Spinal cord (tissue), 10 donors: Measurements from ENCODE around the gene EEF2KMT. TPM values are rescaled to one million over a fixed set of nuclear protein-coding genes. Genes with fewer than 3 reads are reported as not detected.

Experiments
- DNase-seq, 6 donors: peaks; one replicate each; pipeline versions ENCODE4 v3.0.0 to v3.0.0-alpha.2; 2013 to 2015; ENCODE audit warnings: low spot score in 6 of 6, low read depth in 4 of 6
- H3K27ac ChIP-seq: one replicate; pipeline ENCODE4 v1.5.1; 2013; ENCODE audit warnings: low read depth, low read length, control low read depth
- H3K27me3 ChIP-seq: one replicate; pipeline ENCODE4 v1.6.1; 2013; ENCODE audit warnings: low read length; ENCODE audit not compliant: control insufficient read depth, insufficient read depth
- H3K36me3 ChIP-seq: one replicate; pipeline ENCODE4 v1.6.1; 2013; ENCODE audit warnings: low read length; ENCODE audit not compliant: control insufficient read depth, insufficient read depth
- H3K4me1 ChIP-seq: one replicate; pipeline ENCODE4 v1.6.1; 2013; ENCODE audit warnings: low read length; ENCODE audit not compliant: control insufficient read depth, insufficient read depth
- H3K4me3 ChIP-seq: one replicate; pipeline ENCODE4 v1.5.1; 2013; ENCODE audit warnings: low read depth, low read length, control low read depth
- H3K9me3 ChIP-seq: one replicate; pipeline ENCODE4 v1.6.1; 2013; ENCODE audit warnings: low read length; ENCODE audit not compliant: control insufficient read depth, insufficient read depth
- WGBS: methylation state at CpG from one replicate; pipeline ENCODE4 v1.1.5; 2013; ENCODE audit warnings: missing lambda C conversion rate; ENCODE audit not compliant: insufficient coverage; 5-methylcytosine and 5-hydroxymethylcytosine counted together
- polyA plus RNA-seq, 2 donors: library from polyadenylated mRNA; unstranded; fragments of 120-200 nt; gene quantifications; one replicate each; pipeline ENCODE4 v1.2.1, GENCODE V29; 2013; ENCODE audit not compliant: insufficient read length in 2 of 2
- total RNA-seq, 2 donors: library from RNA; depleted of rRNA in 1 of 2; stranded (reverse); fragments of 120-200 nt in 1 of 2; fragments of >200 nt in 1 of 2; gene quantifications; one replicate each; pipeline versions ENCODE4 v1.2.3 to v1.2.4, GENCODE V29; 2013 to 2014
- donor health status: healthy.

The EEF2KMT gene
- total and polyA plus RNA-seq, 4 donors, result 6.7 to 15.3 (median 11.5) TPM

DNA sequence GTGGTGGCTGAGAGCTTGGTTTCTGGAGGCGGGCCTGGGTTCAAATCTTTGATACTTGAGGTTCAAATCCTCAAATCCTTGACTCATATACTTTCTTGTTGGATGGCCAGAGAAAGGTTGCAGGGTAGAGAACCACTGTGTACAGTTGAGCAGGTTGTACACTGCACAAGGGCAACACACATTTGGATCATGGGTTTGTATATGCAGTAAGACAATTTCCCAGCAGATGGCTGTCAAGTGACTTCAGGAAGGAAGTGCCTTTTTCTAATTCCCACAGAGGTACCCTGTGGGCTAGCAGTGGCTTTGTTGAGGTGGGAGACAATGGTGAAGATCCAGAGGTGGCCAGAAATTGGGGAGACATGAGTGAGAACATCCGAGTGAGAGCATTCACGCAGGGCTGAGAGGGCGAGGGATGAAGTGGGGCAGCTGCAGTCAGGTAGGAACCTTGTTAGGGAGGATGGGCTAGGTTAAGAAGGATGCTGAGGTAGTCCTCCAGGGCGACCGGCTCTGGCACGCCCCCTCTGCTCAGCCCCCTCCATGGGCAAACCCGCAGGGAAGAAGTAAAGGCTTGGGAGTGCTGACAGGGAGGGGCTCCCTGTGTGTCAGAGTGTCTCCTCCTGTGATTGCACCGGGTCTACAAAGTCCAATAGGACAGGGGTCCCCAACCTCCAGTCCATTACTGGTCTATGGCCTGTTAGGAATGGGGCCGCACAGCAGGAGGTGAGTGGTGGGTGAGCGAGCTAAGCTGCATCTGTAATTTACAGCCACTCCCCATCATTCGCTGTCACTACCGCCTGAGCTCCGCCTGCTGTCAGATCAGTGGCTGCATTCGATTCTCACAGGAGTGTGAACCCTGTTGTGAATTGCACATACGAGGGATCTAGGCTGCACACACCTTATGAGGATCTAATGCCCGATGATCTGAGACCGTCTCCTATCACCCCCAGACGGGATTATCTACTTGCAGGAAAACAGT is 34.5 kb downstream of the EEF2KMT start:
- no peaks in the 10 kb centered on the region for H3K9me3 ChIP-seq
- no peak overlapping the region for H3K27ac ChIP-seq
- DNase-seq, result peak in 1 of 6 donors; percentile 4
- H3K4me3 ChIP-seq, result no peak overlapping the region
- peaks cover 5% of the 10 kb centered on the region for H3K27me3 ChIP-seq
- 68% methylated on average over 11 of the region's 19 CpGs for WGBS
- H3K36me3 ChIP-seq, result no peaks in the 10 kb centered on the region
- peaks cover 14% of the 10 kb centered on the region for H3K4me1 ChIP-seq

DNA sequence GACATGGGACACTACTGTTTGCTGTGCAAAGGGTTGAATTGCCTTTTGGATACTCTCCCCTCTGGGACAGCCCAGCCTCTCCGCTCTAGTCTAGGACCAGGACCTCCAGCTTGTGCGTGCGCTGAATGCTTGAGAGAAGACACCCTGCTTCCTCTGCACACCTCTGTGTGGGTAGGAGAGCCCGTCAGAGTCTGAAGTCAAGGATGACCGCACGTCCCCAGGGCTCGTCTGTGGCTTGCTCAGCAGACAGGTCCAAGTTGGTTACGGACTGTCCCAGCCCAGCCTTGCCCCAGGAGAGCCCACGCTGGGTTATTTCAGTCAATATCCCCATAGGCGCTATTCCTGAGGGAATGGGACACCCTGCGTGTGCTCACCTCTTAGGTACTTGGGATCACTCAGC is 35.5 kb downstream of the EEF2KMT start:
- Histone ChIP-seq H3K27me3 (peaks cover 5% of the 10 kb centered on the region), H3K4me1 (peaks cover 14% of the 10 kb centered on the region), H3K27ac (no peak overlapping the region), H3K4me3 (no peak overlapping the region), H3K36me3 (no peaks in the 10 kb centered on the region), H3K9me3 (no peaks in the 10 kb centered on the region)
- DNase-seq, result no peak
- WGBS, result 83% methylated on average over 9 of the region's 11 CpGs

DNA sequence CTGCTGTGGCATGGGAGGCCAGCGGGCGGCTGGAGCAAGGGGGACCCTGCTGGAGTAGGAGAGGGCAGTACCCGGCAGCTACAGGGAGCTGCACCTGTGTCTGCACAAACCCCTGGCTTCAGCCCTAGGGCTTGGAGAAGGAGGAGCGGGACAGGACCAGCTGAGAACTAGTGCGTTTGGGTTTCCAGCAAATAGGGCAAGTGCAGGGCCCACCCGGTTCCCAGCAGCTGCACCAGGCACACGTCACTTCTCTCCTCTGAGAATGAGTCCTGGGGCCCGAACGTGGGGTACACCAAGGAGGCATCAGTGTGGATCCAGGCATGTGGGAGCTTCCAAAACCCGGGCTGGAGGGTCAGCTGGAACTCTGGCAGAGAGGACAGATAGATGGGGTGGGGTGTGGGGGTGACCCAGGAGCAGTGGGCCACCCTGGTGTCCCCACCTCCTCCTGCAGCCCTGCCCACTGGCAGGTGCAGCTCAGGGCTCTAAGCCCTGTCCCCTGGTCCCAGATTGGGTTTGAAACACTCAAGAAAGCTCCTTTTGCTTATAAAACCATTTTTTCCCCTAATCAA is 37.4 kb downstream of the EEF2KMT start:
- WGBS, result 57% methylated on average over 9 of the region's 10 CpGs
- Histone ChIP-seq H3K27ac (no peak overlapping the region), H3K36me3 (peaks cover 3% of the 10 kb centered on the region), H3K4me3 (no peak overlapping the region), H3K27me3 (peaks cover 5% of the 10 kb centered on the region), H3K4me1 (peaks cover 5% of the 10 kb centered on the region), H3K9me3 (no peaks in the 10 kb centered on the region)
- DNase-seq, result no peak

DNA sequence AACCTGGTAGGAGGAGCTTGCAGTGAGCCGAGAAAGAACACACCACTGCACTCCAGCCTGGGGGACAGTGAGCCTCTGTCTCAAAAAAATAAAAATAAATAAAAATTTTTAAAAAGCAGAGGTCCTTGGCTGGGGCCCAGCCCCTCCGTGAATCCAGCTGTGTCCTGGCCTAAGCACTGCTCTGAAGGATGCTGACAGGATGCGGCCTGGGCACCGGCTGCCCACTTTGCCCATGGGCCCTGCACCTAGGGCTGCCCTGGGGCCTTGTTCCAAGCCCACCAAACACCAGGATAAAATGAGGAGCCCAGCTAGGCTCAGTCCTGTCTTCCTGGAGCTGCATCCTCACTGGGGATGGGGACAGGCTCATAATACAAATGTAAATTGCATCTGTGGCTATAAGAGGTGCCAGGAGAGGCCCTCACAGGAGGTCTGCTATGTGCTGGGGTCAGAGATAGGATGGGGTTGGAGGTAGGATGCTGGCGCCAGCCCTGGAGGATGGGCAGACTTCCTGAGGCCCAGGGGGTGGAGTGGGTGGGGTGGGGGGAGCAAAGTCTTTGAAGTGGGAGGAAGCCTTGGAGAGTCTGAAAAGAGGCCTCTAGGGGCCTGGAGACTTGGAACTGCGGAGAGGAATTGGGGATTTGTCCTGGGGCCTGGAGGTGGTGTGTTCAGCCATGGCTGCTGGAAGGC is 38.1 kb downstream of the EEF2KMT start:
- WGBS, result 68% methylated on average over 5 of the region's 6 CpGs
- peaks cover 5% of the 10 kb centered on the region for H3K4me1 ChIP-seq
- H3K36me3 ChIP-seq, result peaks cover 3% of the 10 kb centered on the region
- H3K4me3 ChIP-seq, result no peak overlapping the region
- H3K9me3 ChIP-seq, result no peaks in the 10 kb centered on the region
- DNase-seq, result no peak
- H3K27me3 ChIP-seq, result peaks cover 5% of the 10 kb centered on the region
- no peak overlapping the region for H3K27ac ChIP-seq

DNA sequence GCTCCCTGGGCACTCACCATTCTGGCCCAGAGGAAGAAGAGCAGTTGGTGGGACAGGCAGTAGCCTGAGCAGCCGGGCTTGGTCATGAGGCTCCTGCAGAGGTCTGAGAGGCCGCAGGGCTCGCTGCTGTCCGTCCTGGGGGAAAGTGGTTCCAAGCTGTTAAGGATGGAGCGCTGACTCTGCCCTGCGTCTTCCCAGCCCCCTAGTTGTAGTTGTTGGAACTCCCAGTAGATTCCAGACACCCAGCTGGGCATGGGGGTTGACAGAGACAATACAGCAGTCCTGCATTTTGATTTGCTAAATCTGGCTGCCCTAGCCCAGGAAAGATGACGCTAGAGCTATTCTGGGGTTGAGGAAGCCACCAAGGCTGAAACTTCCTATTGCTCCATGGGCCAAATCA is 39.1 kb downstream of the EEF2KMT start:
- H3K36me3 ChIP-seq, result peaks cover 3% of the 10 kb centered on the region
- peak in 1 of 6 donors; percentile 38 for DNase-seq
- WGBS, result 19% methylated on average over 7 of the region's 7 CpGs
- H3K4me3 ChIP-seq, result no peak overlapping the region
- H3K27ac ChIP-seq, result no peak overlapping the region
- H3K27me3 ChIP-seq, result peaks cover 5% of the 10 kb centered on the region
- H3K9me3 ChIP-seq, result no peaks in the 10 kb centered on the region
- H3K4me1 ChIP-seq, result peaks cover 5% of the 10 kb centered on the region

DNA sequence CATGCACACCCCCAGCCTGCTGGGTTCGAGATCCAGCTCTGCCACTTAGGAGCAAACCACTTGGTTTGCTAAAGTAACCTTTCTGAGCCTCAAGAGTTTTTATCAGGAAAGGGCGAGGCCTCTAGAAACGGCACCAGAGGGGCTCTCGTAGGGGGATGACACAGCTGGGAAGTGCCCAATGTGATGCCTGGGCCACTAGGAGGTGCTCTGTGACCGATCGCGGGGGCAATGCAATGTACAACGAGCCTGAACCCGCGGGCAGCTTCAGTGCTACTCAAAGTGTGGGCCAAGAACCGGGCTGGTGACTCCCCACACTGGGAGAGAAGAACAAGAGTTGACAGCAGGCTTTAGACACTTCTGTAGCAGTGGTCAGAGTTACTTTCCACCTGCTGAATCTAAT is 41.2 kb downstream of the EEF2KMT start:
- no peak overlapping the region for H3K27ac ChIP-seq
- no peak overlapping the region for H3K4me3 ChIP-seq
- H3K27me3 ChIP-seq, result no peaks in the 10 kb centered on the region
- 18% methylated on average over 11 of the region's 11 CpGs for WGBS
- peaks cover 5% of the 10 kb centered on the region for H3K4me1 ChIP-seq
- H3K36me3 ChIP-seq, result peaks cover 3% of the 10 kb centered on the region
- no peaks in the 10 kb centered on the region for H3K9me3 ChIP-seq
- DNase-seq, result no peak

DNA sequence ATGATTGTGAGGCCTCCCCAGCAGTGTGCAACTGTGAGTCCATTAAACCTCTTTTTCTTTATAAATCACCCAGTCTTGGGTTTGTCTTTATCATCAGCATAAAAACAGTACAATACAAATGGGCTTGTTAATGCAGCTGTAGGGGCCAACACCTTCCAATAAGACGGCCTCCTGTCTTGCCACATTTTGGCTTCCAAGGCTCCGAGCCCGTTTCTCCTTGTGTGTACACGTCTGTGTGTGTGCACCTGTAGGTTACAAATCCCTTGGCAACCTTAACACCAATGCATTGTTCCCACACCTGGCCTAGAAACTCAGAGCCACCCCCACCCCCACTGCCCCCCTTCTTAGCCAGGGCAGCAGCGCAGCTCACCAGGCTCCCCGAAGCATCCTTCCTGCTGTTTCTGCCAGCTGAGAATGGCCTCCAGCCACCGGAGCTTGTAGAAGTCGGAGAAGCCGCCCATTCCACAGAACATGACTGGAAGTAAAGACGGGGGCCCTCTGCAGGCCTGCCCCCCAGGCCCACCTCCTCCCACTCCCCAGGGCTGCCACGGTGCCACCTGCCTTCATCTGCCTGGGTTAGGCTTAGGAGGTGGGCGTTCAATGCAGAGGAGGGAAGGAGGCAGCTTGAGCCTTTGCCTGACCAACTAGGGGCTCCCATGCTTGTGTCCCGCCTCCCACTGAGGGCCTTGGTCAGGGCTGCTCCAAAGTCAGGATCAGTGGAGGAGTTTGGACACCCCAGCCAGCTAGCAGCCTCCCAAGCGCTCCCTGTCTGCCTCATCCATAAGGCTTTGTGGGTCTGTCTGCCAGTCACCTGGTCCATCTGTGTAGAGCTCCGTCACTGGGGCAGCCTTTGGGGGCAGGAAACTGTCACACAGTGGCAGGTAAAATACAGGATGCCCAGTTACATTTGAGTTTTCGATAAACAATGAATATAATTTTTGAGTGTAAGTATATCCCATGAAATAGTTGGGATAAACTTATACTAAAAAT is 42.4 kb downstream of the EEF2KMT start:
- Histone ChIP-seq H3K4me3 (no peak overlapping the region), H3K36me3 (peaks cover 3% of the 10 kb centered on the region), H3K4me1 (peaks cover 5% of the 10 kb centered on the region), H3K27me3 (no peaks in the 10 kb centered on the region), H3K27ac (no peak overlapping the region), H3K9me3 (no peaks in the 10 kb centered on the region)
- 88% methylated on average over 11 of the region's 16 CpGs for WGBS
- DNase-seq, result no peak

DNA sequence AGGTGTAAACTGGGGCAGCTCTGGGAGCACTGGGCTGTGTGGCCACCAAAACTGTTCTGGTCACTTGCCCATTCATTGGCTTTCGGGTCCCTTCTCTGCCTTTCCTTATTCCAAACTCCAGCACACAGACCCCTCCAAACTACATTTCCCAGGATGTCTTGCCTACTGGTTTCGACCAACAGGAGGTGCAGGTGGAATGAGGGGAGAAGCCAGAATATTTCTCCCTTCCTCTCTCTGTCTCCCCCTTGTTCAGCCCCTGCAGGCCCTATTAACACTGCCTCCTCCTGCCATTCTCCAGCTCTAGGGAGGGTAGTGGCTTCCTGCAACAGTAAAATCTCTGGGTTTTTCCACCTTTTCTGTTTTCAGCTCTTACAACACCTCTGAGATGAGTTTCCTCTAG is 50.7 kb downstream of the EEF2KMT start:
- Histone ChIP-seq H3K4me3 (no peak overlapping the region), H3K36me3 (peaks cover 14% of the 10 kb centered on the region), H3K4me1 (no peaks in the 10 kb centered on the region), H3K27me3 (no peaks in the 10 kb centered on the region), H3K27ac (no peak overlapping the region), H3K9me3 (no peaks in the 10 kb centered on the region)
- DNase-seq, result no peak
- 89% methylated on average over 1 of the region's 2 CpGs for WGBS
